Activated B cell treated with CpG ODN at 0.5 μM for 24 hours (primary cell): ENCODE results near the gene CDCP2. TPM values are rescaled to one million over a fixed set of nuclear protein-coding genes. Genes with fewer than 3 reads are reported as not detected.
"Not testable (repeated sequence)": the region's sequence is repeated elsewhere in the genome, so short reads cannot be mapped to it uniquely, and the experiment has no call there.

Source experiments
- ATAC-seq: fragments of 200-7000 bp; cut with Tn5 transposase; one replicate; pipeline ENCODE4 v1.10.0; 2021; ENCODE audit warnings: low read depth, mild to moderate bottlenecking, moderate library complexity
- CTCF ChIA-PET: fragments of 350-600 bp; sonication (Branson Sonifier 250); formaldehyde crosslinking; loops from one replicate; lab custom pipeline; 2021; ENCODE audit warnings: antibody characterized with exemption; lab: Charles Lee
- POLR2A ChIA-PET: fragments of 350-600 bp; sonication (Branson Sonifier 250); formaldehyde crosslinking; loops from one replicate; lab custom pipeline; 2021; ENCODE audit warnings: antibody characterized with exemption; lab: Charles Lee
- DNase-seq: peaks from one replicate; pipeline ENCODE4 v3.0.0; 2022
- H3K27ac Mint-ChIP-seq: one replicate; pipeline ENCODE4 v1.8.0; 2020; ENCODE audit warnings: mixed read lengths
- H3K27me3 Mint-ChIP-seq: one replicate; pipeline ENCODE4 v1.8.0; 2021; ENCODE audit warnings: mixed read lengths
- H3K36me3 Mint-ChIP-seq: one replicate; pipeline ENCODE4 v1.8.0; 2021; ENCODE audit warnings: low read depth, mixed read lengths
- H3K4me1 Mint-ChIP-seq: one replicate; pipeline ENCODE4 v1.8.0; 2021; ENCODE audit warnings: mixed read lengths
- H3K4me3 Mint-ChIP-seq: one replicate; pipeline ENCODE4 v1.8.0; 2020; ENCODE audit warnings: mild to moderate bottlenecking, mixed read lengths
- H3K9me3 Mint-ChIP-seq: one replicate; pipeline ENCODE4 v1.8.0; 2020; ENCODE audit warnings: mixed read lengths
- intact Hi-C: fragments of 100-400 bp; cut with micrococcal nuclease; formaldehyde crosslinking; loops from one replicate; pipeline ENCODE4 v1.15.1; 2024
- total RNA-seq: library from RNA; stranded (reverse); gene quantifications from 2 replicates; pipeline ENCODE4 v1.2.3, GENCODE V29; 2022
- TF ChIP-seq, protein P1 (sequence below): fragments of 200-600 bp; IDR thresholded peaks from one replicate; pipeline ENCODE4 v1.8.0; 2022; ENCODE audit warnings: antibody characterized with exemption, mild to moderate bottlenecking

The CDCP2 gene
- total RNA-seq, 1 donor from 2014 or later: not detected

DNA sequence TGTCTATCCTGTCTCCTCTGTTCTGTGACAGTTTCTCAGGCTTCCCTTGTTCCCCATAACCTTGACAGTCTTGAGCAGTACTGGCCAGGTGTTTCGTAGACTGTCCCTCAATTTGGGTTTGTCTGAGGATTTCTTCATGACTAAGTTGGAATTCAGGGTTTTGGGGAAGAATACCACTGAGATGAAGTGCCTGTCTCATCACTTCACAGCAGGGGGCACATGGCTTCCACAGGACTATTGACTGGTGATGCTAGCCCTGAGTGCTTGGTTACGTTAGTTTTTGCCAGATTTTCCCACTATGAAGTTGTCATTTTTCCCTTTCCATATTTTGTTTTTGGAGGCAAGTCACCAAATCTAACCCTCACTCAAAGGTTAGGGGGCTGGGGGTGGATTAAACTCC, 45.7 kb downstream of the CDCP2 start:
- H3K27me3 Mint-ChIP-seq: no peaks in the 10 kb centered on the region
- POLR2A ChIA-PET: no interaction called here

DNA sequence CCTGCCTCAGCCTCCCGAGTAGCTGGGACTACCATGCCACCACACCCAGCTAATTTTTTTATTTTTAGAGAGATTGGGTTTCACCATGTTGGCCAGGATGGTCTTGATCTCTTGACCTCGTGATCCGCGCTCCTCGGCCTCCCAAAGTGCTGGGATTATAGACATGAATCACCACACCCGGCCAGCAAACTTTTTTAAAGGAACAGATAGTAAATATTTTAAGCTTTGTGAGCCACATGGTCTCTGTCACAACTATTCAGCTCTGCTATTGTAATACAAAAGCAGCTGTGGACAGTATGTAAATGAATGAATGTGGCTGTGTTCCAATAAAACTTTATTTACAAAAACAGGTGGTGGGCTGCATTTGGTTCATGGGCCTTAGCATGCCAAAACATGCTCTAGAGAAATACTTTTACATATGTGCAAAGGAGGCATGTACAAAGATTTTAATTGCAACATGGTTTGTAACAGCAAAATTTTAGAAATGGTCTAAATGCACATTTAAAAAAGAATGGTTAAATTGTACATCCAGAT, 47.0 kb downstream of the CDCP2 start:
- intact Hi-C loops: no loop called here
- TF ChIP-seq, protein P1, sequence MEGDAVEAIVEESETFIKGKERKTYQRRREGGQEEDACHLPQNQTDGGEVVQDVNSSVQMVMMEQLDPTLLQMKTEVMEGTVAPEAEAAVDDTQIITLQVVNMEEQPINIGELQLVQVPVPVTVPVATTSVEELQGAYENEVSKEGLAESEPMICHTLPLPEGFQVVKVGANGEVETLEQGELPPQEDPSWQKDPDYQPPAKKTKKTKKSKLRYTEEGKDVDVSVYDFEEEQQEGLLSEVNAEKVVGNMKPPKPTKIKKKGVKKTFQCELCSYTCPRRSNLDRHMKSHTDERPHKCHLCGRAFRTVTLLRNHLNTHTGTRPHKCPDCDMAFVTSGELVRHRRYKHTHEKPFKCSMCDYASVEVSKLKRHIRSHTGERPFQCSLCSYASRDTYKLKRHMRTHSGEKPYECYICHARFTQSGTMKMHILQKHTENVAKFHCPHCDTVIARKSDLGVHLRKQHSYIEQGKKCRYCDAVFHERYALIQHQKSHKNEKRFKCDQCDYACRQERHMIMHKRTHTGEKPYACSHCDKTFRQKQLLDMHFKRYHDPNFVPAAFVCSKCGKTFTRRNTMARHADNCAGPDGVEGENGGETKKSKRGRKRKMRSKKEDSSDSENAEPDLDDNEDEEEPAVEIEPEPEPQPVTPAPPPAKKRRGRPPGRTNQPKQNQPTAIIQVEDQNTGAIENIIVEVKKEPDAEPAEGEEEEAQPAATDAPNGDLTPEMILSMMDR: no peak
- DNase-seq (no peak), ATAC-seq (no peak)
- Mint-ChIP-seq H3K36me3 (peaks cover 23% of the 10 kb centered on the region), H3K27ac (no peak overlapping the region), H3K4me3 (no peak overlapping the region), H3K9me3 (peaks cover 3% of the 10 kb centered on the region), H3K27me3 (no peaks in the 10 kb centered on the region), H3K4me1 (no peaks in the 10 kb centered on the region)
- CTCF ChIA-PET: no interaction called here
- POLR2A ChIA-PET: no interaction called here

More for the DNA sequence above, 45.7 kb downstream of the CDCP2 start:
- TF ChIP-seq, protein P1: no peak
- no peak for ATAC-seq
- H3K4me1 Mint-ChIP-seq: no peaks in the 10 kb centered on the region
- no peak overlapping the region for H3K27ac Mint-ChIP-seq
- peaks cover 3% of the 10 kb centered on the region for H3K9me3 Mint-ChIP-seq
- H3K4me3 Mint-ChIP-seq: no peak overlapping the region
- CTCF ChIA-PET: no interaction called here
- peaks cover 13% of the 10 kb centered on the region for H3K36me3 Mint-ChIP-seq
- no peak for DNase-seq
- intact Hi-C loops: no loop called here

DNA sequence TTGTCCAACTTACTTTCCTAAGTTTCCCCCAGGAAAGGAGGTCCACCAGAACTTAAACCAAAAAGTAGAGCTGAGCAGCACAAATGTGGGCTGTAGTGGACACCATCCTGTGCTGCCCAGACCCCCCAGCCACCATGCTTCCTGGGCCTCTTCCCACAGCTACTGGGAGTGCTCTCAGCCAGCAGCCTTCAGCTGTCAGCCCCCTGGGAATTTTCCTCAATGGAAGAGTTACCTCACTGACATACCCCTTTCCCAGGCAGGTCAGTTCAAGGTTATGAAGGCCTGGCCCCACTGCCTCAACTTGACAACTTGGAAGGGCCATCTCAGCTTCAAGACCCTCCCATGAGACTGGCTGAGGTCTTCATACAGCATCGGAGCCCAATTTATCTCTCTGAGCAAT, 47.7 kb downstream of the CDCP2 start:
- no peak for DNase-seq
- ChIA-PET CTCF (no interaction called here), POLR2A (no interaction called here)
- H3K4me3 Mint-ChIP-seq: no peak overlapping the region
- TF ChIP-seq, protein P1: no peak
- peaks cover 3% of the 10 kb centered on the region for H3K9me3 Mint-ChIP-seq
- intact Hi-C loops: no loop called here
- no peak overlapping the region for H3K27ac Mint-ChIP-seq
- no peaks in the 10 kb centered on the region for H3K27me3 Mint-ChIP-seq
- no peak for ATAC-seq
- no peaks in the 10 kb centered on the region for H3K4me1 Mint-ChIP-seq
- H3K36me3 Mint-ChIP-seq: peaks cover 28% of the 10 kb centered on the region

GRCh38 chr1:54104613-54105012, 48.2 kb downstream of the CDCP2 start:
- intact Hi-C loops, H3K27ac Mint-ChIP-seq, CTCF ChIA-PET, H3K27me3 Mint-ChIP-seq, H3K4me3 Mint-ChIP-seq, POLR2A ChIA-PET, H3K9me3 Mint-ChIP-seq, H3K4me1 Mint-ChIP-seq, DNase-seq, ATAC-seq: not testable (repeated sequence)
- peaks cover 30% of the 10 kb centered on the region for H3K36me3 Mint-ChIP-seq

DNA sequence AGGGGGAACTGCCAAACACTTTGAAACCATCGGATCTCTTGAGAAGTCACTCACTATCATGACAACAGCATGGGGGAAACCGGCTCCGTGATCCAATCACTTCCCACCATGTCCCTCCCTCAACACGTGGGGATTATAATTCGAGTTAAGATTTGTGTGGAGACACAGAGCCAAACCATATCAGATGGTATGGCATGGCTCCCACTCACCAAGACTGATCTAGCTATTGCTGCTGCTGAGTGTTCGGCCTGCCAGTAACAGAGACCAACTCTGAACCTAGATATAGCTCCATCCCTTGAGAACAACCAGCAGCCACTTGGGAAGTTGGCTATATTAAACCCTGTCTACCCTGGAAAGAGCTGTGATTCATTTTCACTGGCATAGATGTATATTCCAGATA, 49.4 kb downstream of the CDCP2 start:
- no peak overlapping the region for H3K27ac Mint-ChIP-seq
- peaks cover 40% of the 10 kb centered on the region for H3K36me3 Mint-ChIP-seq
- DNase-seq (no peak), ATAC-seq (no peak)
- TF ChIP-seq, protein P1: no peak
- POLR2A ChIA-PET: no interaction called here
- intact Hi-C loops: no loop called here
- no peak overlapping the region for H3K4me3 Mint-ChIP-seq
- H3K4me1 Mint-ChIP-seq: no peaks in the 10 kb centered on the region
- CTCF ChIA-PET: no interaction called here
- no peaks in the 10 kb centered on the region for H3K27me3 Mint-ChIP-seq
- peaks cover 3% of the 10 kb centered on the region for H3K9me3 Mint-ChIP-seq

DNA sequence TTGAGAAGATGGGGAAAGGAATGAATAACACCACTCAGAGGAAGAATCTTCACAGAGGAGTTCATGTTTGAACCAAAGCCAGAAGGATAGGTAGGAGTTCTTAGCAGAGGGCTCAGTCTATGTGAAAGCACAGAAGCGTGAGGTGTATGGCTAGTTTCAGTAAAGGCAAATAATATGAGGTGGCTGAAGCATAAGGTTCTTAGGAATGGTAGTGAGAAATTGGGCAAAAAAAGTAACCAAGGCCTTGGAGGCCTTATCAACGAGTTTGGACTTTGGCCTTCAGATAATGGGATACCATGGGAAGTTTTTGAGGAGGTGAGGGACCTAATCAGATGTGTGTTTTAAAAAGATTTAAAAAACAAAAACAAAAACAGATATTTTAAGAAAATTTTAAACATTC, 52.3 kb downstream of the CDCP2 start:
- Mint-ChIP-seq H3K27ac (no peak overlapping the region), H3K36me3 (peaks cover 60% of the 10 kb centered on the region), H3K4me3 (no peak overlapping the region), H3K27me3 (no peaks in the 10 kb centered on the region), H3K4me1 (no peaks in the 10 kb centered on the region), H3K9me3 (peaks cover 3% of the 10 kb centered on the region)
- TF ChIP-seq, protein P1: no peak
- CTCF ChIA-PET: no interaction called here
- POLR2A ChIA-PET: no interaction called here
- no peak for ATAC-seq
- intact Hi-C loops: no loop called here
- DNase-seq: no peak
